ENCODE data around the gene PRKCZ.

The PRKCZ gene

GRCh38 chr1:2150801-2151200 lies 100.6 kb downstream of the PRKCZ start:
- H3K4me3 ChIP-seq (ENCODE audit: low read depth, low read length), result no peak overlapping the region
- DNase-seq (ENCODE audit: low read depth), result no peak
- TF ChIP-seq CTCF (conservative IDR thresholded peaks at IDR 0.05; ENCODE audit: low read depth, low read length), result no peak

- DNase-seq (ENCODE audit: low read depth), result peak; percentile 60
- TF ChIP-seq CTCF (conservative IDR thresholded peaks at IDR 0.05; ENCODE audit: low read depth, low read length), result no peak
- H3K4me3 ChIP-seq (ENCODE audit: low read depth, low read length), result no peak overlapping the region
Measured at GRCh38 chr1:2151252-2151651, 101.0 kb downstream of the PRKCZ start.

GRCh38 chr1:2151911-2152310 lies 101.7 kb downstream of the PRKCZ start:
- H3K4me3 ChIP-seq (ENCODE audit: low read depth, low read length), result no peak overlapping the region
- DNase-seq (ENCODE audit: low read depth), result no peak
- TF ChIP-seq CTCF (conservative IDR thresholded peaks at IDR 0.05; ENCODE audit: low read depth, low read length), result no peak

GRCh38 chr1:2152954-2153353 lies 102.7 kb downstream of the PRKCZ start:
- DNase-seq (ENCODE audit: low read depth), result no peak
- no peak overlapping the region for H3K4me3 ChIP-seq (ENCODE audit: low read depth, low read length)
- TF ChIP-seq CTCF (conservative IDR thresholded peaks at IDR 0.05; ENCODE audit: low read depth, low read length), result no peak

- DNase-seq (ENCODE audit: low read depth), result no peak
- no peak for TF ChIP-seq CTCF (conservative IDR thresholded peaks at IDR 0.05; ENCODE audit: low read depth, low read length)
- H3K4me3 ChIP-seq (ENCODE audit: low read depth, low read length), result no peak overlapping the region
Measured at GRCh38 chr1:2154022-2154421, 103.8 kb downstream of the PRKCZ start.

GRCh38 chr1:2155147-2155598 lies 105.0 kb downstream of the PRKCZ start:
- no peak for TF ChIP-seq CTCF (conservative IDR thresholded peaks at IDR 0.05; ENCODE audit: low read depth, low read length)
- no peak for DNase-seq (ENCODE audit: low read depth)
- H3K4me3 ChIP-seq (ENCODE audit: low read depth, low read length), result no peak overlapping the region

GRCh38 chr1:2155788-2156187 lies 105.6 kb downstream of the PRKCZ start:
- TF ChIP-seq CTCF (conservative IDR thresholded peaks at IDR 0.05; ENCODE audit: low read depth, low read length), result no peak
- no peak for DNase-seq (ENCODE audit: low read depth)
- no peak overlapping the region for H3K4me3 ChIP-seq (ENCODE audit: low read depth, low read length)

Measured in choroid plexus epithelial cell (primary cell).